SU-DHL-6 (cell line): ENCODE results near the gene NAV2.

ENCODE experiments used
- EZH2phosphoT487 ChIP-seq: fragments of 200-600 bp; sonication (generic), shearing (Covaris generic); conservative IDR thresholded peaks from 2 replicates; pipeline ENCODE4 v1.6.1; 2018; ENCODE audit warnings: mild to moderate bottlenecking, antibody characterized with exemption, low read length, moderate library complexity, mixed read lengths
- TF ChIP-seq, protein P1 (sequence below): fragments of 200-600 bp; sonication (generic); IDR thresholded peaks from one replicate; pipeline ENCODE4 v1.5.1; 2017; ENCODE audit warnings: antibody characterized with exemption, mild to moderate bottlenecking, low read length, moderate library complexity; ENCODE audit not compliant: insufficient read depth, poor library complexity, severe bottlenecking

DNA sequence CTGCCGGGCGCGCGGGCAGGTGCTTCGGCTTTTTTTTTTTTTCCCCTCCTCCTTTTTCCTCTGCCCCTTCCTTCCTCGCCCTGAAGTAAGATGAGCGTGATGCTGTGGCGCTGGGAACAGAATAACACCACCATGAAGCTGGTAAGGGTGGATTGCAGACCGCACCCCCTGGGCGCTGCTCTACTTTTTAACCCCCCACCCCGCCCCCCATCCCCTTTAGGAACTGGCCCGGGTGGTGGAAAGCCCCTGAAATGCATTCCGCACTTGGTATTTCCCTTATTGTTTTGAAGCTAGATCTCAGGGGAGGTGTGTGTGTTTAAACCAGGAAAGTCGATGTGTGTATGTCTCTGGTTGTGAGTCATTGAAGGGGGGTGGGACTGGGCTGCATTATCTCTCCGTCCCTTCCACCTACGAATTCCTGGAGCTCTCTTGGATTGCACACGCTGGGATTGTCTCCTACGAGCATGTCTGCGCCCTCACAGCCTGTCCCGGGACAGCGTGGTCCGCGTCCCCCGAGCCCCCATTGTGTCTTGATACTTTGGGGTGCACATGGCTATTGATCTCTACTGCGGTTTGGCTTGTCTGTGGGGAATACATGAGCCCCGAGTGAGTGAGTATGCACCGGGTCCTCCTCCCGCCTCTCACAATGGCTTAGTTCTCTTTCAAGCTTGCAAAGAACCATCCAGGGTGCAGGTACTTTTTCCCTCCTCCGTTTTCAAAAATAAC, 64.9 kb downstream of the NAV2 start:
- TF ChIP-seq, protein P1, sequence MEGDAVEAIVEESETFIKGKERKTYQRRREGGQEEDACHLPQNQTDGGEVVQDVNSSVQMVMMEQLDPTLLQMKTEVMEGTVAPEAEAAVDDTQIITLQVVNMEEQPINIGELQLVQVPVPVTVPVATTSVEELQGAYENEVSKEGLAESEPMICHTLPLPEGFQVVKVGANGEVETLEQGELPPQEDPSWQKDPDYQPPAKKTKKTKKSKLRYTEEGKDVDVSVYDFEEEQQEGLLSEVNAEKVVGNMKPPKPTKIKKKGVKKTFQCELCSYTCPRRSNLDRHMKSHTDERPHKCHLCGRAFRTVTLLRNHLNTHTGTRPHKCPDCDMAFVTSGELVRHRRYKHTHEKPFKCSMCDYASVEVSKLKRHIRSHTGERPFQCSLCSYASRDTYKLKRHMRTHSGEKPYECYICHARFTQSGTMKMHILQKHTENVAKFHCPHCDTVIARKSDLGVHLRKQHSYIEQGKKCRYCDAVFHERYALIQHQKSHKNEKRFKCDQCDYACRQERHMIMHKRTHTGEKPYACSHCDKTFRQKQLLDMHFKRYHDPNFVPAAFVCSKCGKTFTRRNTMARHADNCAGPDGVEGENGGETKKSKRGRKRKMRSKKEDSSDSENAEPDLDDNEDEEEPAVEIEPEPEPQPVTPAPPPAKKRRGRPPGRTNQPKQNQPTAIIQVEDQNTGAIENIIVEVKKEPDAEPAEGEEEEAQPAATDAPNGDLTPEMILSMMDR = no peak
- TF ChIP-seq EZH2phosphoT487 = no peak
